ENCODE results near the gene CLCNKA. TPM values are rescaled to one million over a fixed set of nuclear protein-coding genes. Genes with fewer than 3 reads are reported as not detected.
A peak's percentile ranks its signal among the peaks of the same experiment; 100 is the strongest.

CLCNKA gene
- total and polyA plus RNA-seq, 8 donors, result 0.67 to 9.3 (median 1.4) TPM

GRCh38 chr1:16013220-16013907 lies 8.5 kb upstream of the CLCNKA start:
- intact Hi-C loops (cut with DNase I), result no loop called here

DNA sequence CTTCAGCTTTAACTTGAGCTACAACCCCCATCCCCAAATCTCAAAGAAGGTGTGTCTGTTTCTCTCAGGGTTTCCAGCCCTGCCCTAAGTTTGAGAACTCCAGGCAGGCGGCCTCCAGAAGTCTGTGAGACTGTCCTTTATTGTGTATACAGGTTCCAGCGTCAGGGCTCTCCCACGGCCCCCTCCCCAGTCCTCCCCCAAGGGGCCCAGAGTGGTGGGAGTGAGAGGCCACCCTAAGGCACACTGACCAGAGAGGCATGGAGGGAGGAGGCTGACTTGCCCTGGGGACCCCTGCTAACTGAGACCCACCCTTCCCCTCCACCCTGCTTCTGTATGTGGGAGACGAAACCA lies 8.0 kb upstream of the CLCNKA start:
- peak overlapping the region in 3 of 4 donors; percentile 7 to 82 (median 78) for H3K27ac ChIP-seq
- peaks cover 0 to 14% (median 0%) of the 10 kb centered on the region in 3 donors for H3K4me1 ChIP-seq
- FAIRE-seq, result no peak
- H3K27me3 ChIP-seq, result no peaks in the 10 kb centered on the region
- no peak for TF ChIP-seq CTCF (IDR thresholded peaks at IDR 0.05)
- no peaks in the 10 kb centered on the region for H3K36me3 ChIP-seq
- WGBS, 2 donors, result 51 to 60% methylated on average over 4 of the region's 4 CpGs
- no peak for ATAC-seq
- no peak overlapping the region for H3K4me3 ChIP-seq
- intact Hi-C loops (cut with DNase I), result no loop called here
- DNase-seq, result no peak
- H3K9me3 ChIP-seq, result no peaks in the 10 kb centered on the region

More at GRCh38 chr1:16013220-16013907, 8.5 kb upstream of the CLCNKA start:
- peak; percentile 66 to 80 (median 72) for ATAC-seq
- DNase-seq, result peak; percentile 39 to 83 (median 76)
- Histone ChIP-seq H3K36me3 (no peaks in the 10 kb centered on the region), H3K9me3 (no peaks in the 10 kb centered on the region), H3K4me1 (peaks cover 0 to 14% (median 0%) of the 10 kb centered on the region in 3 donors), H3K27ac (peak overlapping the region; percentile 29 to 82 (median 74)), H3K27me3 (no peaks in the 10 kb centered on the region), H3K4me3 (peak overlapping the region in 3 of 4 donors; percentile 10 to 43 (median 25))
- FAIRE-seq, result no peak
- no peak for TF ChIP-seq CTCF (IDR thresholded peaks at IDR 0.05)
- WGBS, 2 donors, result 20 to 60% methylated on average over 18 to 28 of the region's 28 CpGs

DNA sequence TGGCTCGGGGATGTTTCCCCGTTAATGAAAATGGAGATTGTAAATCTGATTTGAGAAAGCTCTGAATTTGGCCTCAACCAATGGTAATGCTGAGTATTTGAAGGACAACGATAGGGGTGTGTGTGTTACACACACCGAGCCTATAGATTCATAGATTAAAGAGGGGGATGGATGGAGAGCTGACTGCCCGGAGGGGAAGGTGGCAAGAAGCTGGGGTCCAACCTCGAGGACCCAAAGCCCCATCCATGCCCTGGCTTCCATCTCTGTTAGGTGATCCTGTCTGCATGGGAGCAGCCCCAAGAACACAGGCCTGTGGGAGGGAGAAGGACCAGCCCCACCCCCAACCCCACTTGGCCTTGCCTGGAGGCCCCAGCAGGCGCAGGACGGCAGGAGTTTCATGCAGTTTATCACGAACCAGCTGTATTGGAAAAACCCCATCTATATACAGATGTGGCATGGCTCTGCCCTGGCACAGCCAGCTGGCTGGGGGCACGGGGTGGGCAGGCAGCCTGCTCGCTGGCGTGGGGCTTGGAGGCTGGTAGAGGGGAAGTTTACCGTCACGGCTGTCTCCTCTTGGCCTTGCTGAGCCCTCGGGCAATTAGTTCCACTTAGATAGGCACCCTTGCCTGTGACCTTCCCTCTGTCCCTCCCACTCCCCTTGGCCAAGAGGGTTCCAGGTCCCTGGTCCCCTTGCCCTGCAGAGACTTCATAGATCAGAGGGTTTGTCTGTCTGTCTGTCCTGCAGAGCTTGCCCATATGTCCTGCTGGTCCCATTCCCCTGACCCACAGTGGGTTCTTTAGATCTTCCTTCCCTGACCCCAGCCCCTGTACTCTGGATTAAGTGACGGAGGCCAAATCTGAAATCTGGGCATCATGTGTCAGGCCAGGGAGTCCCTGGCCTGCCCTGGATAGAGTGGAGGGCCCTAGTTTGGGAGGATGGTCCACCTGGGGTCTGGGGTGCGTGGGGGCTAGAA lies 7.0 kb upstream of the CLCNKA start:
- H3K4me1 ChIP-seq, result peaks cover 0 to 14% (median 0%) of the 10 kb centered on the region in 3 donors
- WGBS, 2 donors, result 73 to 75% methylated on average over 17 of the region's 17 CpGs
- TF ChIP-seq CTCF (IDR thresholded peaks at IDR 0.05), result no peak
- peak in 1 of 4 donors; percentile 28 for ATAC-seq
- intact Hi-C loops (cut with DNase I), result no loop called here
- peak in 2 of 6 donors; percentile 55 to 62 for DNase-seq
- no peaks in the 10 kb centered on the region for H3K9me3 ChIP-seq
- no peak overlapping the region for H3K4me3 ChIP-seq
- no peaks in the 10 kb centered on the region for H3K36me3 ChIP-seq
- H3K27ac ChIP-seq, result peak overlapping the region in 2 of 4 donors; percentile 78 to 82
- H3K27me3 ChIP-seq, result no peaks in the 10 kb centered on the region
- FAIRE-seq, result no peak

- DNase-seq, result peak in 1 of 6 donors; percentile 65
- TF ChIP-seq CTCF (IDR thresholded peaks at IDR 0.05), result no peak
- ATAC-seq, result no peak
- H3K36me3 ChIP-seq, result no peaks in the 10 kb centered on the region
- intact Hi-C loops (cut with DNase I), result no loop called here
- H3K4me3 ChIP-seq, result no peak overlapping the region
- H3K9me3 ChIP-seq, result no peaks in the 10 kb centered on the region
- peaks cover 0 to 14% (median 0%) of the 10 kb centered on the region in 3 donors for H3K4me1 ChIP-seq
- no peak for FAIRE-seq
- H3K27ac ChIP-seq, result no peak overlapping the region
- no peaks in the 10 kb centered on the region for H3K27me3 ChIP-seq
- 92 to 96% methylated on average over 21 to 25 of the region's 25 CpGs for WGBS, 2 donors
These were observed 6.3 kb upstream of the CLCNKA start for GRCh38 chr1:16015491-16015890.
